Measurements from ENCODE around the gene MB21D2.

The MB21D2 gene

DNA sequence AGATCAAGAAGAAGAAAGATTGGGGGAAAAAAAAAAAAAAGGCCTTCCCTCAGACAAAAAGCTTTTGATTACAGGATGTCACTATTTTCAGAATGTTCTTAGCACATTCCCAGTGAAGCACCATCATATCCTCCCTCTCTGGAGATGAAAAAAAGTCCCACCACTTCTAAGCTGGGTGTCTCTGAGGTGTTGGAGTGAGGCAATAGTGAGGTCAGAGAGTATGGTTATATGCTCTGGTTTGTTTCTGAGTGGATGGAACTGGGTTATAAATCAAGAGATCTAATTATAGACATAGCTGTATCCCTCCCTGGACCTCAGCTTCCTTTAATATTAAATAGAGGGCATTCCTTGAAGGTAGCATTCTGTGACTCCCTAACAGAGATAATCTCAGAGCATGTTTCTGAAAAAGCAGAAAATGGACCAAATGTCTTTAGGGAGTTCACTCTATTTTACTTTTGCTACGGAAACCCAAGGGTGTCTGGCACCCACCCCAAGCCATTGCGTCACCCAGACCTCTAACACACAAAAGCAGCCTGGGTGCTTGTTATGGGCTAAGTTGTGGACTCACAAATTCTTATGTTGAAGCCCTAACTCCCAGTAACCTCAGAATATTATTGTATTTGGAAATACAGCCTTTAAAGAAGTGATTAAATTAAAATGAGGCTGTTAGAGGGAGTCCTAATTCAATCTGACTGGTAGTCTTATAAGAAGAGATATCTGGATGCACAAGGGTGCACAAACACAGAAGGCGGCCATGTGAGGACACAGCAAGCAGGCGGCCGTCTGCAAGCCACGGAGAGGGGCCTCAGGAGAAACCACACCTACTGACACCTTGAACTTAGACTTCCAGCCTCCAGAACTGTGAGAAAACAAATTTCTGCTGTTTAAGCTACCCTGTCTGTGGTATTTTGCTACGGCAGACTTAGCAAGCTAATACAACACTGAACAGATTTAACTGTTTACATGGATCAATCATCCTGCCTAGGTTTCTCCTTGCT lies 81.5 kb downstream of the MB21D2 start (continued):
- TF ChIP-seq ZNF629 (tag by site-specific recombination; IDR thresholded peaks at IDR 0.05) (peak; percentile 43), GLIS2 (tag by site-specific recombination; IDR thresholded peaks at IDR 0.05) (no peak), MEIS1 (CRISPR knock-in tag; IDR thresholded peaks at IDR 0.05; ENCODE audit: borderline replicate concordance) (no peak), ZBTB49 (tag by site-specific recombination; IDR thresholded peaks at IDR 0.05; ENCODE audit: low read depth) (no peak)

DNA sequence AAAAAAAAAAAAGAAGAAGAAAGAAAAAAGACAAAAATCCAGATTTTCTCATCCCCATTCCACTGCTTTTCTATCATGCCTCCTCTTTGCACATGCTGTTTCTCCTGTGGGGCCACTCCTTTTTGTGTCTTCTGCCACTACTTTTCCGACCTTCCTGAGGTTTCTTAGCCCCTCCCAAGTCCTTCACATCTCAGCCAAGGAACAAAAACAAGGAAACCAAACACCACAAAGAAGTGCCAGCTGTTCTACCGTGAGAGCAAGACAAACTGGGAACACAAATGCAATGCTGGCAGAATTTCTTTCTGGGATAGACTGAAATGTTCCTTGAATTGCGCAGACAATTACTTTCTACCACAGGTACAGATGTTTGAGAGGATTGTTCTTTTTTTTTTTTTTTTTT lies 83.2 kb downstream of the MB21D2 start:
- ChIA-PET POLR2A (no interaction called here), CTCF (no interaction called here)
- no peaks in the 10 kb centered on the region for H3K36me3 ChIP-seq (ENCODE audit: control insufficient read depth in 2 of 2, insufficient read depth in 1 of 2, low read length in 2 of 2)

GRCh38 chr3:192833177-192833890 lies 84.3 kb downstream of the MB21D2 start:
- POLR2A ChIA-PET = no interaction called here
- no peak overlapping the region for H3K4me3 ChIP-seq (ENCODE audit: low read depth, low read length)
- CTCF ChIA-PET = interaction anchor here (0.7 kb wide), 2 partner anchors 8 to 63 kb away, joined by 3 to 4 read pairs; no protein-coding TSS in a partner anchor
- H3K27ac ChIP-seq (ENCODE audit: extremely low read depth, low read depth, low read length) = no peak overlapping the region
- H3K4me1 ChIP-seq (ENCODE audit: control insufficient read depth, insufficient read depth, low read length) = peaks cover 8% of the 10 kb centered on the region
- H3K36me3 ChIP-seq (ENCODE audit: control insufficient read depth in 2 of 2, insufficient read depth in 1 of 2, low read length in 2 of 2) = no peaks in the 10 kb centered on the region
- H3K9me3 ChIP-seq (ENCODE audit: control insufficient read depth, insufficient read depth, low read depth, low read length) = no peaks in the 10 kb centered on the region
- TF ChIP-seq ZSCAN18 (tag by site-specific recombination; IDR thresholded peaks at IDR 0.05) (no peak), ZNF776 (tag by site-specific recombination; IDR thresholded peaks at IDR 0.05; ENCODE audit: borderline replicate concordance) (no peak), ZNF791 (tag by site-specific recombination; IDR thresholded peaks at IDR 0.05) (no peak), TRIM28 (IDR thresholded peaks at IDR 0.05; ENCODE audit: borderline replicate concordance, low read length) (no peak), ZNF837 (tag by site-specific recombination; IDR thresholded peaks at IDR 0.05) (no peak), ZNF24 (tag by site-specific recombination; IDR thresholded peaks at IDR 0.05) (peak; percentile 30; the same call in 1 of the 2 replicates), ZNF157 (tag by site-specific recombination; IDR thresholded peaks at IDR 0.05) (no peak), ZSCAN30 (tag by site-specific recombination; IDR thresholded peaks at IDR 0.05) (no peak), HOXC10 (CRISPR knock-in tag; IDR thresholded peaks at IDR 0.05) (no peak), ZNF112 (tag by site-specific recombination; IDR thresholded peaks at IDR 0.05) (no peak), FEZF1 (tag by site-specific recombination; IDR thresholded peaks at IDR 0.05) (0 out of 2 replicates have a peak, but pooled peaks have one; percentile 14), ZBTB21 (tag by site-specific recombination; IDR thresholded peaks at IDR 0.05) (peak; percentile 43; the same call in 1 of the 2 replicates), ZNF623 (tag by site-specific recombination; IDR thresholded peaks at IDR 0.05) (no peak), PRDM6 (tag by site-specific recombination; IDR thresholded peaks at IDR 0.05) (peak; percentile 94), ZNF600 (tag by site-specific recombination; IDR thresholded peaks at IDR 0.05) (0 out of 2 replicates have a peak, but pooled peaks have one; percentile 11), ZNF555 (tag by site-specific recombination; conservative IDR thresholded peaks at IDR 0.05) (no peak), ZNF155 (tag by site-specific recombination; IDR thresholded peaks at IDR 0.05) (no peak)
- TF ChIP-seq, protein P1, sequence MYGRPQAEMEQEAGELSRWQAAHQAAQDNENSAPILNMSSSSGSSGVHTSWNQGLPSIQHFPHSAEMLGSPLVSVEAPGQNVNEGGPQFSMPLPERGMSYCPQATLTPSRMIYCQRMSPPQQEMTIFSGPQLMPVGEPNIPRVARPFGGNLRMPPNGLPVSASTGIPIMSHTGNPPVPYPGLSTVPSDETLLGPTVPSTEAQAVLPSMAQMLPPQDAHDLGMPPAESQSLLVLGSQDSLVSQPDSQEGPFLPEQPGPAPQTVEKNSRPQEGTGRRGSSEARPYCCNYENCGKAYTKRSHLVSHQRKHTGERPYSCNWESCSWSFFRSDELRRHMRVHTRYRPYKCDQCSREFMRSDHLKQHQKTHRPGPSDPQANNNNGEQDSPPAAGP (tag by site-specific recombination; IDR thresholded peaks at IDR 0.05) = no peak
- TF ChIP-seq, protein P2, sequence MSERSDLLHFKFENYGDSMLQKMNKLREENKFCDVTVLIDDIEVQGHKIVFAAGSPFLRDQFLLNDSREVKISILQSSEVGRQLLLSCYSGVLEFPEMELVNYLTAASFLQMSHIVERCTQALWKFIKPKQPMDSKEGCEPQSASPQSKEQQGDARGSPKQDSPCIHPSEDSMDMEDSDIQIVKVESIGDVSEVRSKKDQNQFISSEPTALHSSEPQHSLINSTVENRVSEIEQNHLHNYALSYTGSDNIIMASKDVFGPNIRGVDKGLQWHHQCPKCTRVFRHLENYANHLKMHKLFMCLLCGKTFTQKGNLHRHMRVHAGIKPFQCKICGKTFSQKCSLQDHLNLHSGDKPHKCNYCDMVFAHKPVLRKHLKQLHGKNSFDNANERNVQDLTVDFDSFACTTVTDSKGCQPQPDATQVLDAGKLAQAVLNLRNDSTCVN (tag by site-specific recombination; optimal IDR thresholded peaks at IDR 0.05) = no peak

More for the DNA sequence above, 83.2 kb downstream of the MB21D2 start:
- H3K4me1 ChIP-seq (ENCODE audit: control insufficient read depth, insufficient read depth, low read length) = peaks cover 8% of the 10 kb centered on the region
- H3K27ac ChIP-seq (ENCODE audit: extremely low read depth, low read depth, low read length) = no peak overlapping the region
- H3K9me3 ChIP-seq (ENCODE audit: control insufficient read depth, insufficient read depth, low read depth, low read length) = no peaks in the 10 kb centered on the region
- H3K4me3 ChIP-seq (ENCODE audit: low read depth, low read length) = no peak overlapping the region
- TF ChIP-seq SCRT2 (tag by site-specific recombination; IDR thresholded peaks at IDR 0.05) (no peak), IKZF3 (tag by site-specific recombination; IDR thresholded peaks at IDR 0.05) (0 out of 2 replicates have a peak, but pooled peaks have one; percentile 27)

All from HEK293 (cell line).